Mesangial cell (primary cell): Measurements from ENCODE around the gene KRT40. TPM values are rescaled to one million over a fixed set of nuclear protein-coding genes. Genes with fewer than 3 reads are reported as not detected.

Experiments used
- total RNA-seq: library from RNA; depleted of rRNA; stranded (reverse); fragments of >200 nt; gene quantifications from 2 replicates; pipeline ENCODE4 v1.2.3, GENCODE V29; 2015

Gene KRT40
- not detected in 2 replicates for total RNA-seq

DNA sequence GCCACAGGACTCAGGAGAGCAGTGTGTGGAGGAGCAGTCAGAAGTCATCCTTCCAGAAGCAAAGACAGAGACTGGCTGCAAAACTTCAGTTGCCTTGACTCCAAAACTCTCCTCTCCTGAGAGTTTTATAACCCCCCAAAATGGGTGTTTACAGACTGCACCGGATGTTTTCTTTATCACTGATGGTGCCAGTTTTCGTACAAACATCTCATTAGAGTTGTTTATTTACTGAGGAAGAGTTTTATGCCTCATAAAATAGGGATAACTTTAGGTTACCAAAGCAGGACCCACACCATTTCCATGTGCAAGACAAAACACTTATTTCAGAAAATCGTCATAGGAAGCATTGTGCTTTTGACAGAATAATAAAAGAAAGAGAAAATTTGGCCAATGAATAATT, at the start of gene KRT40:
TSS of gene KRT40 (minus strand) at position 101 of the 400 bp plus-strand sequence. CDS start at position 48, 53 bp downstream.

DNA sequence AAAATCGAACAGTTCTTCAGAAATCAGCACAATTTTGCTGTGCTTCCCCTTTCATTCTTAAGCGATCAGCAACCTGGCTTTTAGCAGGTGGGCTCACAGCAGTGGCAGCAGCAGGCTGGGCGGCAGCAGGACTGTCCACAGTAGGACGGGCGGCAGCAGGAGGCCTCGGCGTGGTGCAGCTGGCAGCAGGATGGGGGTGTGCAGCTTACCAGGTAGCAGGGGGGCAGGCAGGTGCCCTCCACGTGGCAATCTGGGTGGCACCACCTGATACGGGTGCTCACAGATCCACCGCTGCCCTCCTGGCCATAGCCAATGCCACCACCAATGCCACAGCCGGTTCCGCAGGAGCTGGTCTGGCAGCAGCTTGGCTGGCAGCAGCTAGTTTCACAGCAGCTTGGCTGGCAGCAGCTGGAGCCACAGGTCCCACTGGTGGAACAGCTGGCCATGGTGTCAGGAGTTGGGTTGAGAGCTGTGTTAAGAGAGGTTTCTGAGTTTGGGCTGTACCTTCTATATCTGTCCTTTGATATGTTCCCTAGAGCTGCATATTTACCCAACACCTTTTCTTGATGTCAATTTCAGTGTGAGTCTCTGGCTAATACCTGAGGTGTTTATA, 45.6 kb upstream of the KRT40 start, which contains the start of gene KRTAP1-4:
TSS of gene KRTAP1-4 (minus strand) at position 563 of the 613 bp plus-strand sequence. CDS start at position 446, 117 bp downstream.

DNA sequence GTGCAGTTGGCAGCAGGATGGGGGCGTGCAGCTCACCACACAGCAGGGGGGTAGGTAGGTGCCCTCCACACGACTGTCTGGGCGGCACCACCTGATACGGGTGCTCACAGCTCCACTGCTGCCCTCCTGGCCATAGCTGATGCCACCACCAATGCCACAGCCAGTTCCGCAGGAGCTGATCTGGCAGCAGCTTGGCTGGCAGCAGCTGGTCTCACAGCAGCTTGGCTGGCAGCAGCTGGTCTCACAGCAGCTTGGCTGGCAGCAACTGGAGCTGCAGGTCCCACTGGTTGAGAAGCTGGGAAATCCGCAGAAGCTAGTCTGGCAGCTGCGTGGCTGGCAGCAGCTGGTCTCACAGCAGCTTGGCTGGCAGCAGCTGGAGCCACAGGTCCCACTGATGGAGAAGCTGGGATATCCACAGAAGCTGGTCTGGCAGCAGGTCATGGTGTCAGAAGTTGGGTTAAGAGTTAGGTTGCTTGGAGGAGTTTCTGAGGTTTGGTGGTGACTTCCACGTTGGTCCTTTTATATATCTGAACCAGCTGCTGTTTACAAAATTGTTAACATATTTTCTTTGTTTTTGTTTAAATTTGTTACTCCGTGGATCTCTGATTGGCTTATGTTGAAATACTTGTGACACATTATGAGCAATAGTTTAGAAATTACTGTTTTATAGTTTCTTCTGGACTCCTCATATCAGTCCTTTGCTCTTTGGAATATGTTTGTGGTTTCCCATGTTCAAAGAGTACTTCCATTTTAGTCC, 42.8 kb upstream of the KRT40 start, which contains the start of gene KRTAP1-5:
TSS of gene KRTAP1-5 (minus strand) at position 494 of the 757 bp plus-strand sequence. CDS start at position 441, 53 bp downstream.

DNA sequence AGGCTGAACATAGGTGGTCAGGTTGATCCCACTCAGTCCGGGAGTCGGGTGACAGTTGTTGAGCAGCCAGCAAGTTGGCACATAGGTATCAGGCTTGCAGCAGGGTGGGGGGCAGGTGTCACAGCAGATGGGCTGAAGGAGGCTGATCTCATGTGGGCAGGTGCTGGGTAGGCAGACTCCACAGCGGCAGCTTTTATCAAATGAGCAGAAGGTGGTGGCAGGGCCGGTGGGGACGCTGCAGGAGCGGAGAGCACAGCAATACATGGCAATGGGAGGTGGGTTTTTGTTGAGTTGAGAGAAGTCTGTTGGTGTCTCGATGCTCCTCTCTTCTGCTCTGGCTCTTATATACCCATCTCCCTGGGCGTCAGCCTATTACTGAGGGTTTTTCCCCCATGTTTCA, 24.7 kb upstream of the KRT40 start, which contains the start of gene KRTAP3-1:
TSS of gene KRTAP3-1 (minus strand) at position 318 of the 400 bp plus-strand sequence. CDS start at position 264, 54 bp downstream.

DNA sequence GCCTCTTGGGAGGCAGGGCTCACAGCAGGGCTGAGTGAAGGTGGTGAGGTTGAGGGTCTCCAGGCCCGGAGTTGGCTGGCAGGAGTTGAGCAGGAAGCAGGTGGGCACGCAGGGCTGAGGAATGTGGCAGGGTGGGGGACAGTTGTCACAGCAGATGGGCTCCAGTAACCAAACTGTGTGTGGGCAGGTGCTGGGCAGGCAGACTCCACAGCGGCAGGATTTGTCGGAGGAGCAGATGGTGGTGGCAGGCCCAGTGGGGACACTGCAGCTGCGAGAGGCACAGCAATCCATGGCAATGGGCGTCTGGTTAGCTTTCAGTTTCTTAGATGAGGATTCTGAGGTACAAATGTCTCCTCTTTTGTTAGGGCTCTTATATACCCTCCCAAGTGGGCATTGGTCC, 15.4 kb upstream of the KRT40 start, which contains the start of gene KRTAP3-2:
TSS of gene KRTAP3-2 (minus strand) at position 344 of the 400 bp plus-strand sequence. CDS start at position 291, 53 bp downstream.

DNA sequence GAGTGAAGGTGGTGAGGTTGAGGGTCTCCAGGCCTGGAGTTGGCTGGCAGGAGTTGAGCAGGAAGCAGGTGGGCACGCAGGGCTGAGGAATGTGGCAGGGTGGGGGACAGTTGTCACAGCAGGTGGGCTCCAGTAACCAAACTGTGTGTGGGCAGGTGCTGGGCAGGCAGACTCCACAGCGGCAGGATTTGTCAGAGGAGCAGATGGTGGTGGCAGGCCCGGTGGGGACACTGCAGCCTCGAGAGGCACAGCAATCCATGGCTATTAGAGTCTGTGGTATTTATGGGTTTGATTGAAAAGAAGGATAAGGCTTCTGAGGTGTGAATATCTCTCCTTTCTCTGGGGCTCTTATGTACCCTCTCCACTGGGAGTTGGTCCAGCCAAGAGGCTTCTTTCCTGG, 9.7 kb upstream of the KRT40 start, which contains the start of gene KRTAP3-3:
TSS of gene KRTAP3-3 (minus strand) at position 326 of the 400 bp plus-strand sequence. CDS start at position 259, 67 bp downstream.

DNA sequence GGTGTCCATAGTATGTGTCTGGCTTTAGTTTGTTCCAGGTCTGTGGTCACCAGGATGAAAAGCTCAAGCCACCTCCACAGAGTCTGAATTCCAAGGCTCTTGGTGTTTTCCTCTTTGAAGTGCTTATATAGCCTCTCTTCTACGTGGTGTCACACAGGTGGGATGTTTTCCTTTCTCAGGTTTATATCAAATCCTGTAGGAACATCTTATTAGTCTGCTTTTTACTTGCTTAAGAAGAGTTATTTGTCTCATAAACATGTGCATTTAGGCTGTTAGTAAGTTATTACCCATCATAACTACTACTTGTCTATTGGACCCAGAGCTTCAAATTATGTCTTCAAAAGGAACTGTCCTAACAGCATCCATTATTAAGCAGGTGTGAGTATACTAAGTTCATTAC, 17.3 kb downstream of the KRT40 start, which contains the start of gene KRT39:
TSS of gene KRT39 (minus strand) at position 101 of the 400 bp plus-strand sequence. CDS start at position 9, 92 bp downstream.

DNA sequence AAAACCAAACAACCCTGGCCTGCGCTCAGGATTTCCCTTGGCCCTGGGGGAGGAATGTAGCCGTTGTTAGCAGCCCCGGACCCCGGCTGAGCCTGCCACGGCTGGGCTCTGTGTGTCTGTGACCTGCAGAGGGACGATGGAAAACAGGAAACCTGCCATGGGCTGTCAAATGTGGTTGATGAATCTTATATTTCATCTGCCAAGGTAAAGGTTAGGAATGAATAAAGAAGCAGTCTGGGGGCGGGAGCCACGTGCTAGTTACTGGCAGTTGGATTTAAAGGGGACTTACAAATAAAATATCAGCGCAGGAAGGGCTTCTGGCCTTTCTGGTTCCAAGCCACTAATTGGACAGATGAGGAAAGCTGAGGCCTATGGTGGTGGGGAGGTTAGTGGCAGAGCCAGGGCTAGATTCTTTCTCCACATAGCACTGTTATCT, 46.7 kb downstream of the KRT40 start, which contains the start of gene KRT23:
TSS of gene KRT23 (minus strand) at position 263 of the 436 bp plus-strand sequence. CDS start 1,043 bp downstream, outside the sequence.

Other genes with a start within 250 kb of the KRT40 start
- not detected in 2 replicates for gene KRT25, start 229.0 kb downstream of the KRT40 start, total RNA-seq
- not detected in 2 replicates for gene KRT26, start 212.1 kb downstream of the KRT40 start, total RNA-seq
- 0.51 TPM in 1 of 2 replicates, not detected in the other for gene KRT27, start 201.8 kb downstream of the KRT40 start, total RNA-seq
- 0.51 TPM in 1 of 2 replicates, not detected in the other for gene KRT28, start 184.4 kb downstream of the KRT40 start, total RNA-seq
- 10.3 and 49.9 TPM in 2 replicates for gene KRT10, start 161.7 kb downstream of the KRT40 start, total RNA-seq
- gene KRT12, start 117.1 kb downstream of the KRT40 start, total RNA-seq: 0.13 TPM in 1 of 2 replicates, not detected in the other
- gene KRT20, start 99.1 kb downstream of the KRT40 start, total RNA-seq: under 0.01 TPM in 1 of 2 replicates, not detected in the other
- gene KRT23, start 46.7 kb downstream of the KRT40 start, total RNA-seq: 0.76 TPM in 1 of 2 replicates, not detected in the other
- not detected in 2 replicates for gene KRT39, start 17.4 kb downstream of the KRT40 start, total RNA-seq
- not detected in 2 replicates for gene KRTAP3-3, start 9.8 kb upstream of the KRT40 start, total RNA-seq
- gene KRTAP3-2, start 15.6 kb upstream of the KRT40 start, total RNA-seq: not detected in 2 replicates
- not detected in 2 replicates for gene KRTAP3-1, start 24.8 kb upstream of the KRT40 start, total RNA-seq
- not detected in 2 replicates for gene KRTAP1-5, start 42.9 kb upstream of the KRT40 start, total RNA-seq
- gene KRTAP1-4, start 45.9 kb upstream of the KRT40 start, total RNA-seq: not detected in 2 replicates
- not detected in 2 replicates for gene KRTAP1-3, start 50.5 kb upstream of the KRT40 start, total RNA-seq
- gene KRTAP1-1, start 57.1 kb upstream of the KRT40 start, total RNA-seq: not detected in 2 replicates
- gene KRTAP2-1, start 63.0 kb upstream of the KRT40 start, total RNA-seq: not detected in 2 replicates
- not detected in 2 replicates for gene KRTAP2-2, start 70.9 kb upstream of the KRT40 start, total RNA-seq
- 0.13 and 2.6 TPM in 2 replicates for gene KRTAP2-3, start 75.8 kb upstream of the KRT40 start, total RNA-seq
- not detected in 2 replicates for gene KRTAP2-4, start 81.6 kb upstream of the KRT40 start, total RNA-seq
- gene KRTAP4-7, start 99.8 kb upstream of the KRT40 start, total RNA-seq: not detected in 2 replicates
- not detected in 2 replicates for gene KRTAP4-8, start 113.8 kb upstream of the KRT40 start, total RNA-seq
- not detected in 2 replicates for gene KRTAP4-16, start 117.9 kb upstream of the KRT40 start, total RNA-seq
- not detected in 2 replicates for gene KRTAP4-9, start 121.1 kb upstream of the KRT40 start, total RNA-seq
- not detected in 2 replicates for gene KRTAP4-11, start 134.0 kb upstream of the KRT40 start, total RNA-seq
- gene KRTAP4-12, start 139.9 kb upstream of the KRT40 start, total RNA-seq: not detected in 2 replicates
- gene KRTAP4-6, start 156.2 kb upstream of the KRT40 start, total RNA-seq: not detected in 2 replicates
- not detected in 2 replicates for gene KRTAP4-5, start 165.5 kb upstream of the KRT40 start, total RNA-seq
- not detected in 2 replicates for gene KRTAP4-4, start 176.4 kb upstream of the KRT40 start, total RNA-seq
- gene KRTAP4-3, start 183.9 kb upstream of the KRT40 start, total RNA-seq: not detected in 2 replicates
- not detected in 2 replicates for gene KRTAP4-2, start 193.9 kb upstream of the KRT40 start, total RNA-seq
- gene KRTAP4-1, start 200.6 kb upstream of the KRT40 start, total RNA-seq: not detected in 2 replicates
- not detected in 2 replicates for gene KRTAP9-1, start 205.6 kb upstream of the KRT40 start, total RNA-seq
- not detected in 2 replicates for gene KRTAP9-2, start 242.3 kb upstream of the KRT40 start, total RNA-seq
- not detected in 2 replicates for gene KRTAP9-3, start 248.1 kb upstream of the KRT40 start, total RNA-seq